Activated CD4-positive, CD25-positive, alpha-beta regulatory T cell treated with anti-CD3 and anti-CD28 coated beads, Interleukin-2, amount 50 U/mL, for 16 hours (primary cell): ENCODE measurements around the gene CACNG4.
"Not testable (repeated sequence)": the region's sequence is repeated elsewhere in the genome, so short reads cannot be mapped to it uniquely, and the experiment has no call there.

Source experiments
- DNase-seq: peaks from one replicate; pipeline ENCODE4 v3.0.0-alpha.2; 2020; ENCODE audit warnings: low read depth, low spot score

The CACNG4 gene

GRCh38 chr17:67018471-67019434 lies 54.2 kb downstream of the CACNG4 start:
- DNase-seq: no peak

GRCh38 chr17:67019809-67020208 lies 55.3 kb downstream of the CACNG4 start:
- DNase-seq: no peak

- no peak for DNase-seq
These were observed 55.8 kb downstream of the CACNG4 start for GRCh38 chr17:67020293-67020766.

- no peak for DNase-seq
These were observed 56.7 kb downstream of the CACNG4 start for GRCh38 chr17:67021196-67021595.

- DNase-seq: no peak
These were observed 57.4 kb downstream of the CACNG4 start for GRCh38 chr17:67021743-67022450.

GRCh38 chr17:67022451-67022810 lies 57.9 kb downstream of the CACNG4 start:
- no peak for DNase-seq

- DNase-seq: no peak
These were observed 60.2 kb downstream of the CACNG4 start for GRCh38 chr17:67024736-67025135.

- DNase-seq: no peak
These were observed 60.8 kb downstream of the CACNG4 start for GRCh38 chr17:67025216-67025792.

- no peak for DNase-seq
These were observed 61.8 kb downstream of the CACNG4 start for GRCh38 chr17:67026341-67026740.

GRCh38 chr17:67027031-67027628 lies 62.6 kb downstream of the CACNG4 start:
- no peak for DNase-seq

- DNase-seq: no peak
These were observed 66.1 kb downstream of the CACNG4 start for GRCh38 chr17:67030641-67031040.

GRCh38 chr17:67032382-67032781 lies 67.9 kb downstream of the CACNG4 start:
- DNase-seq: no peak

- DNase-seq: no peak
These were observed 68.5 kb downstream of the CACNG4 start for GRCh38 chr17:67032985-67033384.

- no peak for DNase-seq
These were observed 69.1 kb downstream of the CACNG4 start for GRCh38 chr17:67033613-67034012.

- DNase-seq: no peak
These were observed 70.9 kb downstream of the CACNG4 start for GRCh38 chr17:67035131-67036083.

- no peak for DNase-seq
These were observed 74.4 kb downstream of the CACNG4 start for GRCh38 chr17:67038861-67039365.

GRCh38 chr17:67040652-67041051 lies 76.1 kb downstream of the CACNG4 start:
- no peak for DNase-seq

- DNase-seq: not testable (repeated sequence)
These were observed 76.6 kb downstream of the CACNG4 start for GRCh38 chr17:67041119-67041518.

- no peak for DNase-seq
These were observed 77.0 kb downstream of the CACNG4 start for GRCh38 chr17:67041531-67041930.
